NCI-H1694 (cell line): ENCODE data around the gene FAM114A1.

ENCODE experiments used
- DNase-seq: peaks from one replicate; lab custom pipeline; 2025; lab: John Stamatoyannopoulos, UW

FAM114A1 gene

DNA sequence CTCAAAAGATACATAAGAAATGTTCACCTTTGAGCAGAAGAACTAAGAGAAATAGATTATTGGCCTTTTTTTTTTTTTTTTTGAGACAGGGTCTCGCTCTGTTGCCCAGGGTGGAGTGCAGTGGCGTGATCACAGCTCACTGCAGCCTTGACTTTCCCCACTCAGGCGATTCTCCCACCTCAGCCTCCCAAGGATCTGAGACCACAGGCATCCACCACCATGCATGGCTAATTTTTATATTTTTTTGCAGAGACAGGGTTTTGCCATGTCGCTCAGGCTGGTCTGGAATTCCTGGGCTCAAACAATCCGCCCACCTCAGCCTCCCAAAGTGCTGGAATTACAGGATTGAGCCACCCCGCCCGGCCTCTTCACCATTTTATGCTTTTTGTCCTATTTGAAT, 8.1 kb upstream of the FAM114A1 start:
- no peak for DNase-seq

DNA sequence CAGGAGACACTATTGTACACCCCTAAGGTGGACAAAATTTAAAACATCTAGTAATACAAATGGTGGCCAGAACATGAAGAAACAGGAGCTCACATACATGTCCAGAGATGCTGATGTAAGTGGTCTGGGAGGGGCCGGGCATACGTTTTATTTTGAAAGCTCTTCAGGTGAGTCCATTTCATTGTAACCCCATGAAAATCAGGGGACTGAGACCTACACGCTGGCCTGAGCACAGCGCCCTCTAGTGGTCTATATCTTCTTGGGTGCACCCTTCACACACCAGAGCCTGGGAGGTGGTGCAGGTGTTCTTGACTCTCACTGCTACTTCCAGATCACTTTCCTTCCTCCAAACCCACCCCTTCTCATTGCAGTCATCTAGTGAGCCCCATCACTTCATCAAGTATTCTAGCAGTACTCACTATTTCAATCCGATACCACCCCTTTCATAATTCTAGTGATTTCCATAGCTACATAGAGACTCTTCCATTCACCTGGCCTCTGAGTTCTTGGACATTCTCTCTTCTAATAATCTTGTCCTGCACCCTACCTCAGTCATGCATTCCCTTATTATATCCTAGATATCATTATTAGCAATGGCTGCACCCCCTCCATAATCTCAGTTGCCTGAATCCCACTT, 6.7 kb upstream of the FAM114A1 start:
- DNase-seq: peak; percentile 14

DNA sequence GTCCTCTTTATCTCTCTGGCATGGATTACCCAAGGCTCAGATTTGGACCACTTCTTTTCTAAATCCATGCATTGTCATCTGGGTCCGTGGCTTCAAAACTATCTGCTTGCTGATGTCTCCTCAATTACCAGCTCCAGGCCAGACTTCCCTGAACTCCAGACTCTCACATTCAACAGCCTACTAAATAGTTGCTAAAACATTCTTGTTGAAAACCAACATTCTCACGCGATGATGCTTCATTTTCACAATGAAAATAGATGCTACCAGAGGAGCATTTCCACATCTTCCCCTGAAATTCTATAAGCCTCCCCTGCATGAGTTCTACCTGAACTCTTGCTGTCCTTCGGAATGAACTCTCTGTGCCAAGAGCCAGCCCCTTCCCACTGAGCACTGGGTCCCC, 5.8 kb upstream of the FAM114A1 start:
- no peak for DNase-seq

DNA sequence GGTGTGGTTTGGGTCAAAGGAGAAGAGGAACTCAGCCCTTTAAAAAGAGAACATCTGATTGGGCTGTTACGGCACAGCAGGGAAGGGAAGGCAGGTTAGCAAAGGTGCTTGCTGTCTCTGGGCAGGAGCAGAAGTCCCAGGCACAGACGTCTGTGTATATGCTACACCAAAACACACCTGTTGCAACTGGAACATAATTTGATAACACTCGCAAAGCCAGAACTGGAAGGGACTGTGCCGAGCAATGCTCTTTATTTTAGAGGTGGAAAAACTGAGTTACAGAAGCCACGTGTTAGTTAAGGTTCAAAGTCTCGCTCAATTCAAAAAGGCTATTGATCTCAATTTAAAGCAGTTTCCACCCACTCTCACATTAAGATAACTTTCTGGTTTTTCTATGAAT, 2.2 kb upstream of the FAM114A1 start:
- DNase-seq: no peak

DNA sequence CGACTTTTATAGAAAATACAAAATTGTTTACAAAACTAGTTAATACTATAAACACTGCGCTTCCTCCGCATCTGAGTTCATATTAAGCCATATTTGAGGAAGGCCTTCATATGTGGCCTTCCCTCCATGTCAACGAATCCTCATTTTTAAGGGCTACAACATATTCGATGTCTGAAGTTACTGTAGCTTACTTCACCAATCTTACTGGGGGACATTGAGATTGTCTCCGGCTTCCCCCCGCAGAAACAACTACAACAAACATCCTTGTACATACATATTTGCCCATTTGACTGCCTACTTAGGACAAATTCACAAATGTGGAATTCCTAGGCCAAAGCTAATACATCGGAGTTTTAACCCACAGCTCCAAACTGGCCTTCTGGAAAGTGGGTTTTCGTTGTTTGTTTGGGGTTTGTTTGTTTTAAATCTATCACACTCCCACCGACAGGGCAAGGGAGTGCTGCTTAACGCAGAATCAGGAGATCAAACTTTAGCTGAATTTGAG, 581 bp upstream of the FAM114A1 start:
- DNase-seq: no peak

DNA sequence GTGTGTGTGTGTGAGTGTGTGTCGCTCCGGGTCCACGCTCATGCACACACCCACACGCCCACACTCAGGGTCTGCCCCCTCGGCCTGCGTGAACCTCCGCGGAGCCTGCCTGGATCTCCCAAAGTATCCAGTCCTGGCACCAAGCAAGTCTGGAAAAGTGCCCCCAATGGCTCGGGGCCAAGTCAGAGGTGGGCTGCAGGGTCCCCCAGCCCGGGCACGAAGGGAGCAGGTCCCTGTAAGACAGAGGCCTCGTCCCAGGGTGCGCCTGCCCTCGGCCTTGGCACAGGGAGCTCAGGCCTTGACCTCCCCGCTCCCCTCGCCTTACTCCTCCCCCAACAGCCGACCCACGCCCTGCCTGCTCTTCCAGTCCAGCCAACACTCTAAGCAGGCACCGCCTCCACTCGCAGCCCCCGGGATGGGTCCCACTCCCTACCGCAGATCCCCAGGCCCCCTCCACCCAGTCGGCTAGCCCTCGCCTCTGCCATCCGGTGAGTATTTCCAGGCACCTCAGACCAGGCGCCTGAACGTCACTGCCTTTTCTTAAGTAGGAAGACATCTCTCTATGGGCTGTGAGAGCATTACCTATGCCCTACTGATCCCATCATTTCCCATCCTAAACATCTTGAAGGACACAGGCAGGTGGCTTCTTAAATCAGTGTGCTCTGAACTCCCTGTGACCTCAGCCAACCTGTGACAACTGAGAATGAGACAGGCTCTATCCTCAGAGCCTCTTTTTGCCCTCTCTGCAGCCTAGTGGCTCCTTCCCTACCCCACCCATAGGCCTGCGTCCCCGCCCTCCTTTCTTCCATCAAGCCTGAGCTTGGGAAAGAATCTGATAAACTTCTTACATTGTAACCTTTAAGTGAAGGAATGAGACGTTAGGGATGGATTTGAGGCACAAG, 704 bp downstream of the FAM114A1 start:
- DNase-seq: no peak

DNA sequence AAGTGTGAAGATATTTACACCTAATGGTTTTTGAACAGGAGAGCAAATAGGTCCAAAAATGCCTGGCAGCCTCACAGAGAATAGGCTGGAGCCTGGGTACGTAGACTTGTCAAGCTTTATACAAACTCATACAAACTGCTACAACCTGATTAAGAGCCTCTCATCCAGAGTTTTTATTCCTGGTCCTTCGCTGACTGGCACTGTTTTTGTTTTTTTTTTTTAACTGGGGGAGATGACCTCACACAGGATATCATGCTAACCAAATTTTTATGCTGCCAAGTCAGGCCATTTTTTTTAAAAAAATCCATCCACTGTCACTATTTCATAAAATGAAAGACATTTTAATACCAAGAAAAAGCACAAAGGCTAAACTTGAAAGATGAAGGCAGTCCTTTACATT, 1.9 kb downstream of the FAM114A1 start:
- DNase-seq: no peak

DNA sequence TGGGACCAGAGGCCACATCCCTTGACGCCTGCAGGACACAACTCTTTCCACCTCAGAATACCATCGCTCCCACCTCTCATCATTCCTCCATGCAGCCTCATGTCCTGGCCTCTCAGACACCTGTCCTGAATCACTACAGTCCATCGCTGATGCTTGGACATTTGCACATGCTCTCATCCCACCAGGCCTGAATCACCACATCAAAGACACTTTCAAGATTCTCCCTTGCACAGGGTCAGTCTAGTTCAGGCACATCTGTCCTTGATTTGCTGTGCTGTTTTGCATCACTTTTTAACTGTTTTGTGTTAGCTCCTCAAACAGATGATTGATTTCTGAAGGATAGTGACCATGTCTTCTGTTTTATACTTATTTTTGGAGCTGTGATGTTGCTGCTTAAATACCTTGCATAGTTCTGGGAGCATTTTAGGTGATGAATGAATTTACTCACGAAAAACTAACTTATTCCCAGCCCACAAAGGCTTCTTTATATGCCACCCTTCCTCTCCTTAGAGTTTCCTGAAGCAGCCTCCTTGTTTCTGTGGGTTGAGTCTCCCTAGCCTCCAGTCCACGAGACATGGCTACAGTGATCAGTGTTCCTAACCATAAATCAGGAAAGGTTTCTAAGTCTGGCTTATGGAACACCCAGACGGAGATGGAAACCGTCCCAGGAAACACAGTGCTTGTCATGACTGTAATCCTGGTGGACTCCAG, 2.6 kb downstream of the FAM114A1 start:
- no peak for DNase-seq

DNA sequence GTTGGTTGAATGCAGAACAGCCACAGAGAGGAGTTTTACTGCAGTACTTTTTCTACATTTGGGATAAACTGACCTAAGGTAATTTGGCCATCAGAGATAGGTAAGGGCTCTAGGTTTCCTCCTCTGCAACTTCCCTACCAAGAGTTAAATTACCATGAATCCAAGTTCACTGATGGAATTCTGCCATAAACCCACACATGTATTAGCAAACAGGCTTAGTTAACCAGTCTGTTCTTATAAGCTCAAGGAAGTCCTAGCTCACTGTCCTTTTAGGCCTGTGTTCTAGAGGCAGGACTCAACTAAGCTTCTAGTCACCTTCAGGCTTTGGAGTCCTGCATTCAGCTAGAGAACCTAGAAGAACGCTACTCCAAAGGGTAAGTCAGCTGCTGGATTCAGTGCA, 4.0 kb downstream of the FAM114A1 start:
- DNase-seq: no peak

DNA sequence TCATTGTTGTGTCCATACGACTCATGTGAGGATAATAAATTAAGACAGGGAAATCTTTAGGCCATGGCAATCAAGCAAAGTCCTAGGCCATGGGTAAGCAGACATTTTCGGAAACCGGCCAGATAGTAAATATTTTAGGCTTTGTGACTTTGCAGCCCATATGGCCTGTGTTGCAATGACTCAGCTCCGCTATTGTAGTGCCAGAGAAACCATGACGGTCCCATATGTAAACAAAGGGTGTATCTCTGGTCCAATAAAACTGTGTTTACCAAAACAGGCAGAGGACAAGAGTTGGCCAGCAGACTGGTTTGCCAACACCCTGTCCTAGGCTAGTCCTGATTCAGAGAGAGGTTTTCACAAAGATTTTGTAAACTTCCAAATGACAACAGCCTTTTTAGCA, 5.0 kb downstream of the FAM114A1 start:
- no peak for DNase-seq

DNA sequence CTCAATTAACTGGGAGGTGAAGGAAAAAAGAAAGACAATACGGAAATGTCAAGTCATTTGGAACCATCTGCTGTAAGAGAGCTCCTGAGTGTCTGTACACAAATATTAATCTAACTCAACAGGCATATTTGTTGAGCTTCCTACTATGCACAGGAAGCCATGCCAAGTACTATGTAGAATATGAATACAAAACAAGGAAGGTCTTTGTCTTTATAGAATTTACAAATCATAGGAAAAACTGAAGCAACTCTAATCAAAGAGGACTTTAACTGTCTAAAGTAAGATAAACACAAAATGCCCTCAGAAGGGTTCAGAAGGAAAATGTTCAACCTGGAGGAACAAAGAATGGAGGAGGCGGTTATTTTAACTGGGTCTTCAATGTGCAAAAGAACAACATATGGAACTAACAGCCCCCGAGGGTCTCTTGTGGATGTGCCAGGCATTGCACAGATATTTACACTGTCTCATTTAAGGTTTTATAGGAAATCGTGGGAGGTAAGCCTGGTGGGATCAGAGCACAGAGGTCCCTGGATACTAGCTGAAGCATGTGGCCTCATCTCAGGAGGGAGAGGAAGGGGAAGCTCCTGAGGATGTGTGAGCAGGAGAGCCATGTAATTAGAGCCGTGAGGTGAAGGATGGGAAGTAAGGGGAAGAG, 5.8 kb downstream of the FAM114A1 start:
- no peak for DNase-seq

DNA sequence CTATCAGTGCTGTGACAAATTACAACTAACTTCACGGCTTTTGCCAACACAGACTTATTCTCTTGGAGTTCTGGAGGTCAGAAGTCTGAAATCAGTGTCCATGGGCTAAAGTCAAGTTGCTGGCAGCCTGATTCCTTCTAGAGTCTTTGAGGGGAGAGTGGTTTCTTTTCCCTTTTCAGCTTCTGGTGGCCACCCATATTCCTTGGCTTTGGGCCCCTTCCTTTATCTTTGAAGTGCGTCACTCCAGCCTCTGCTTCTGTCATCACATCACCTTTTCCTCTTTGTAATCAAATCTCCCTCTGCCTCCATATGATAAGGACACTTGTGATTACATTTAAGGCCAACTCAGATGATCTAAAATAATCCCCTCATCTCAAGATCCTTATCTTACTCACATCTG, 9.0 kb downstream of the FAM114A1 start:
- DNase-seq: no peak

DNA sequence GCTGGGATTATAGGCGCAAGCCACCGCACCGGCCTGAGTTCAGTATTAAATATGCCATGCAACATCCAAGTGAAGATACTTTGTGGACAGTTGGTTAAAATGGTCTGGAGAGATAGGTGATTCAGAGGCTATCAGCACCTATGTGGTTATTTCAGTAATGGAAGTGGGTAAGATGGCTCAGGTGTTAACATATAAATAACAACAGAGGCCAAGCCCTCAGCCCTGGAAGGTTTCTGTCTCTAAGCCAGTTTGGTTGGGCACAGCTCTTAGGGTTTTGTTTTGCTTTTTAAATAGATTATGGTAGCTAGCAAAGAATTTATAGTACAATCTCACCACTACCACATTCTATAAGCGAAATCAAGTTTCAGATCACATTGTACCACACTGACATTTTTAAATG, 16.6 kb downstream of the FAM114A1 start:
- no peak for DNase-seq

DNA sequence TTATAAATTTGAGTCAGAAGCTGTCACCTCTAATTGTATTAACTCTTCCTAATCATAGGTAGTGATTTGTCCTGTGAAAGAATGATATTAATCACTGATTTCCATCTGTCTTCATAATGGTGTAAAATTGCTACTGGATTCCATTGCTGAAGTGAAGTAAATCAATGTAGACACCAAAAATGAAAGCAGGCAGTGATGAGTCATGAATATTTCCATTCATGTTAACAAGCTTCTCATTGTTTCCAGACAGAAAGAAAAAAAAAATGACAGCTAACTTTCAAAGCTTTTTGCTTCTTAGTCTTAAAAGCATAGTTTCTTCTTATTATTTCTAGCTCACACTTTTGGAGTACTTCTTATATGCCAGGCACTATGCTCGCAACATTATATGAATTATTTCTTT, 21.5 kb downstream of the FAM114A1 start:
- no peak for DNase-seq

DNA sequence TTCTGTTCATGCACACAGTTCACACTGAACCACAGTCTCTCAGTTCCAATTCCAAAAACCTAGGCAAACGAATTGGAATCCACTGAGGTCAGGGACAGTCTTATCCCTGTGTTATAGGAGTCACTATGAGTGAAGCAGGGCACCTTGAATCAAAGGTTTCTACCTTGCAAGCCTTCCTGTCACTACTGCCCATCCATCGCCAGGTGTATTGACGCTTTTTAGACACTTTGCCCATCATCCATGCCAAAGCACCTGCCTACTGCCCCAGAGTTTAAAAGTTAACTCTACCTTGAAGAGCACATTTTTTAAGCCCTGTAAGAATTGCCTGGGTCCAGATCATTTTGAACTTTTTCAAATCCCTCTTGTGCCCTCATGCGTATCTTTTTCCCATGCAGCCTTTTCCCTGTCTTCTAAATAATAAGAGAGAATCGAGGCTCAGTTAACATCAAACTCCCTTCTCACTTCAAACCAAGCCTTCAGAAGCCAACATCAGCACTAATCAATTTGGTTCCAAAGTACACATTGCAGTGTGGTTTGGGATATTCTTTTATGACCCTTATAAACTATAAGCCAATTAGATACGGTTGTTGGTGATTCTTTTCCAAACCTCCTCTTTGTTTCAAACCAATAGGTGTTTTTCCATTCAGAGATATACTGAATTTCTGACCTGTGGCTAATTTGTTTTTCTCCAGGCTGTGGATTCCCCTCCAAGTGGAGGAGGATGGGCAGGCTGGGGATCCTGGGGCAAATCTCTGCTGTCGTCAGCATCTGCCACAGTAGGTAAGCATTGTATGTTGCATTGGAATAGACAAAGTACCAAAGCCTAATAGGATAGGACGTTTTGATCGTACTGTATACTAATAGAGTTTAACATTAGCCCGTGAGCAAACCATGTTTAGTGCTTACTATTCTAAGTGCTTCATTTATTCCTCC, 23.7 kb downstream of the FAM114A1 start:
- DNase-seq: no peak

DNA sequence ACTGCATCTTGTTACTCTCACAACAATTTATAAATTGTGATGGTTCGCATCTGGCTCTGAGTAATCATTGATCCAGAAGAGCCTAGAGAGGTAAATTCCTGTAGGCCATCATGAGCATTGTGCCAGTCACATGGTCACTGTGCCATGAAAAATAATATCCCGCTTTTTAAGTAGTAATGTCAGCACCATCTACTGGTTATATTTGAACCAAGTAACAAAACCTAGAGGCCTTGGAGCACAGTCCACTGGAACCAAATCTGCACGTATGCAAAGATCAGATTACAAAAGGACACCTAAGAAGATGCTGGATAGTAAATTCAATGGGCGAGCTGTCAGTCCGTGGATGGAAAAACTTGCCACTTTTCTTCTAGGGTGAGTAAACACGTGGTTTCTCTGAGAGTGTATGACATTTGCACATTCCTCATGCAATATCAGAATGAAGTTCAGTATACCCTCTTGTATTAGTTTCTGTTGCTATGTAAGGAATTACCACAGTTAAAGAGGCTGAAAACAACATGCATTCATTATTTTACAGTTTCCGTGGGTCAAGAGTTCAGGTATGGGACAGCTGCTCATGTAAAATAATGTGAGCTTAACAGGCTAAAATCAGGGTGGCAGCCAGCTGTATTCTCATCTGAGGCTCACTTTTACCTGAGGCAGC, 26.8 kb downstream of the FAM114A1 start:
- no peak for DNase-seq

DNA sequence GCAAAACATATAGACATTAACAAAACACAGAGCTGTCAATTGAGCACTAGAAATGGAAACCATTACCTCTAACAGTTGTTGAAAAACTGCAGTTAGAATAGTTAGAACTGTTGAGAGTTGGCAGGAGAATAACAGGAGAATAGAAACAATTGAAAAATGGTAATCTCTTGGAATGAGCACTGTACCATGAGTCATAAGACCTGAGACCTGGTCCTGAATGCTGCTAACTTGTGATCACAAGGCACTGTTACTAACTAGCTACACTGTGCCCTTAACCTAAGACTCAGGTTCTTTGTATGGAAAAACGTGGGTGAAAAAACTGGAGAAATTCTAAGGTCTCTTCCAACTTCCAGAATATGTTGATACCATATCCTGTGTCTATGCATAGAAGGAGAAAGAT, 29.3 kb downstream of the FAM114A1 start:
- DNase-seq: no peak

DNA sequence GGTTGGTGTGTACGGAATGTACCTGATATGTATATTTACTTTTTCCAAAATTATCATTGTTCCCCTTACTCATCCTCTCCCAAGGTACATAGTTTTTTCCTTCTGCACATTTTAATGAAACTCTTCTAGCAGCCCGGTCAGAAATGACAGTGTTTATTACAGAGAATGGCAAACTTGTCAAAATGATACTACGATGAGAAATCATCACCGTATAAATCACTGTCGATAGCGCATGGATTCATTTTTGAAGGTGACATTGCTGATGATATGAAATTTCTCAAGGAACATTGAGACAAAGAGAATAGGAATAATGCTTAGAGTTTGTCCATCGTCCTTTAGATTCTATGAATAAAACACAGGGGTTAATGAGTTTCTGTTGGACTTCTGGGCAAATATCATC, 30.6 kb downstream of the FAM114A1 start:
- DNase-seq: no peak

DNA sequence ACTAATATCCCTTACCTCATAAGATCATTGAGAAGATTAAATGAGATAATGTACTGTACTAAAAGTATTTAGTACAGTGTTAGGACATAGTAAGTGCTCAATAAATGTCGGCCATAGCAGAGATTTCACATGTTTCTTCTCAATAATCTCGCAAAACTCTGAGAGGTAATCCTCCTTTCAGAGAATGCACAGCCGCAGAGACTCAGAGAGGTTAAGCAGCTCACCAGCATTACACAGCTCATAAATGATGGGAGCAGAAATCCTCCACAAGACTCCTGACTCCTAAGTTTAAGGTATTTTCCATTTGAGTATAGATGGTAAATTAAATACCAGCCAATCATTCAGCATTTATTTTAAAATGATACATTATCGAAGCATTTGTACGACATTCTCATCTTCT, 34.6 kb downstream of the FAM114A1 start:
- no peak for DNase-seq

DNA sequence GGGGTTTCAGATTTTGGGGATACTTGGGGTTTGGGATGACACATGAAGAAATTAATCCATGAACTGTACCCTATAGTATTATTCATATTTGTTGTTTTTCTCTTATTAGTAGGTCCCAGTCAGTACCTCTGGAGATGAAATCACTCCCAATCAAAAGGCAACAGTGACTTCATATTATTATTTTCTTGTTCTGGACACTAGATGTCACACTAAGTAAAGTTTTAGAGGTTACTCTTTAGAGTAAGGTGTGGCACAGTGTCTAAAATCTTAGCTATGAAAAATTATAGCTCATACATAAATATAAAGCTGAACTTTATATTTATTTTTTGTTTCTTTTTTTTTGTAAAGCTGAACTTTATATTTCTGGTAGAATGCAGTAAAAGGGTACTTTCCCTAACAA, 35.1 kb downstream of the FAM114A1 start:
- no peak for DNase-seq
